Measurements from ENCODE around the gene SLC2A5.

DNA sequence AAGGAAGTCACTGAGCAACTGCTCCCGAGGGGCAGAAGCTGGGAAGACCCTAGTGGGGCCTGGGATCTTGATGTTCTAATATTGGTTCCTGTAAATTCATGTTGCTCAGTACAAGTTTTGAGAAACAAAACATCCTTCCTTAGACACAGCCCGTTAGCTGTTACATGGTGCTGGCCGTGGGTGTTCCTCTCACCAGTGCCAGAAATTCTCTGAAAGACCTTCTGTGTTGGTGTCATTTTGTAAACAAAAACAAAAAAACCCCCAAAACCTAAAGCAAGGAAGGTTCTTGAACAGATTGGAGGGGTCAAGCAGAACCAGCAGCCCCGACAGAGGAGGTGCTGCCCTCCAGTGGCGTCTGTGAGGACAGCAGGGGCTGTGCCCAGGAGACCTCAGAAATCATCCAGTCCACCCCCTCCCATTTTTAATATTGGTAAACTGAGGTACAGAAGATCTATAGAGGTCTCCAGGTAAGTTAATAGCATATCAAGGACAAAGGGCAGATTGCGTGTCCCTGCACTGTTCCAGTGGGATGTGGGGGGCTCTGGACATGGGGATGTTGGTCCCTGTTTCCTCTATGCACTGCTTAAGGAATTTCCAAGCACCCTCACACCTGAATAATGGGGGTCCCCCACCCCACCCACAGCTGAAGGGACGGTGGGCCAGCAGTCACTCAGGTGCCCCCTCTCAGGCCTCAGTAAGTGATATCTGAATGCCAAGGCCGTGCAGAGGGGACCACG is 81.4 kb downstream of the SLC2A5 start:
- TF ChIP-seq CTCF (conservative IDR thresholded peaks at IDR 0.05): peak; percentile 82
- TF ChIP-seq EZH2 (IDR thresholded peaks at IDR 0.05; ENCODE audit: low read depth): no peak

All from PC-9 (cell line).